ENCODE measurements around the gene CIC.

Gene CIC

DNA sequence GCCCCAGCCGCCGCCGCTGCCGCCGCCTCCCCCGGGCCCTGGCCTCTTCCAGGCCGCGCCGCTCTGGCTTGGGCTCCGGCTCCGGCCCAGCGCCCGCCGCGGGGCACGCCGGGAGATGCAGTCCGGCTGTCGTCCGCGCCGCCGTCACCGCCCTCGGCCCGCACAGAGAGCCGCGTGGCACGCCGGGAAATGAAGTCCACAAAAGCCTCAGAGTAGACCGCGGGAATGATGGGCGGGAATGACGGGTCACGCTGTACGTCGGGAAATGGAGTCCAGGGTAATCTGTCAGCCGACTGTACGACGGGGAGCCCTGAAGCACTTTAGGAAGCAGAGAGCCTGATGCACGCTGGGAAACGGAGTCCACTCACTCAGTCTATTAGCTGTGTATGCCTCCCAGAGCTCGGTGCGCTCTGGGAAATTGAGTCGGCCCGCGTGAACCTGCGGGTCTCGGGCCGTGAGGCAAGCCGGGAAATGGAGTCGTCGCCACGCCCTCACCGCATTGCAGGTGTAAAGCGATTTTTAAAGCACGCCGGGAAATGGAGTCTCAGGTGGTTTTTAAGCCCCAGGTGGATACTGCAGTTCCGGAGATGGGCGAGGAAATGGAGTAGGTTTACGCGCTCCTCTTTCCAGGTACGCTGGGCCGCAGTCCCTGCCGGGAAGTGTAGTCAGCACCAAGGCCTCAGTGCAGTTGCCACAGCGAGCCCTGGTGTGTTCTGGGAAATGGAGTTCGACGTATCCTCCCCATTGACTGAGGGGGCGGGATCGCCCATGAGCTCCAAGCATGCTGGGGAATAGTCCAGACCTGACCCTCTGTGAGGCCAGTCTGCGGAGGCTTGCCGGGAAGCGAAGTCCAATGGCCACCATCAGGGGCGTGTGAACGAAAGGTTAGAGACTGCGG, 26.3 kb upstream of the CIC start, which contains the start of gene GSK3A:
TSS of gene GSK3A (minus strand) at position 91 of the 898 bp plus-strand sequence. CDS start 137 bp downstream, outside the sequence.
- peak; percentile 98 for FAIRE-seq
- DNase-seq (ENCODE audit: insufficient read length, low spot score) = peak; percentile 97

DNA sequence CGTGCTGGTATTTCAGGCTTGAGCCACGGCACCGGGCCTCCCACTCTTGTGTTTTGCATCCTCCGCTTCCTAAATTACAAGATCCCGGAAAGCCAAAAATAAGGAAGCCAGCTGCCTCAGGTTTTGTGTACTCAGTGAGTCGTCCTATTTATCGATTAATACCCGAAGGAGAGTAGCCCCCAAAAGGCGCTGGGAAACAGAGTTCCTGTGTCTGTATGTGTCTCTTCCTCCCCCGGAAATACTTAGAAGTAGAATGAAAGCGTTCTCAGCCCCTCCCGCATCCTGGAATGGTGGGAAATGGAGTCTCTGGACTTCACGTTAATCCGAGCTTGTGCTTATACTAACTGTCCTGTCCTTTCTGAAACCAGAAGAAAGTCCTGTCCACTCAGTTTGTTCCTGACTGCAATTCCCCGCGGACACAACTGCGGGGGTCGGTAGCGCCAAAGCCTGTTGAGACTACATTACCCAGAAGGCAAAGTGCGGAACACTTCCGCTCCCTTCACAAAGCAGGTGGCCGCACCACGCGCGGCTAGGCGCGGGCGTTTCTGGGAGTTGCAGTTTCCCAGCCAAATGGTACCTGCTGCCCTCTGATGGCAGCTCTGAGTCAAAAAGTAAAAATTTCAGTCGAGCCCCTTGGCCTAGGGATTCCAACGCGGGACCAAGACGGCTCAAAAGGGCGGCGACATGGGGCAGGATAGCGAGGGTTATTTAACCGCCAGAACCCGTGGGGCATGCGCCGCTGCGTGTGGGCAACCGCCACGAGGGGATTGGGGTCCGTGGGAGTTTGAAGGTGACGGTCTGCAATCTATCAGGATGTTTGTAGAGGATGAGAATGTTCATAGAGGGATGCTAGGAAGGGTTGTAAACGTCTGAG, 24.5 kb upstream of the CIC start:
- FAIRE-seq = peak; percentile 89

DNA sequence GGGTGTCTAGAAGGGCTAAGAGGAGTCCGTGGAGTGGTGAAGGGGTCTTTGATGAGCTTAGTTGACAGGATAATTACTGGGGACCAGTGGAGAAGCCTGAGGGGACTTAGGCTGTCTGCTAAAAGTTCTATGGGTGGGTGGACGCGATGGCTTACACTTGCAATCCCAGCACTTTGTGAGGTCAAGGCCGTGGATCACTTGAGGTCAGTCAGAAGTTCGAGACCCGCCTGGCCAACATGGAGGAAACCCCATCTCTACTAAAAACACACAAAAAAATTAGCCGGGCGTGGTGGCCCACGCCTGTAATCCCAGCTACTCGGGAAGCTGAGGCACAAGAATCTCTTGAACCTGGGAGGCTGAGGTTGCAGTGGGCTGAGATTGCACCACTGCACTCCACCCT, 23.8 kb upstream of the CIC start:
- DNase-seq (ENCODE audit: insufficient read length, low spot score) (no peak), FAIRE-seq (no peak)

More for the DNA sequence above, 24.5 kb upstream of the CIC start:
- DNase-seq (ENCODE audit: insufficient read length, low spot score) = peak; percentile 88

DNA sequence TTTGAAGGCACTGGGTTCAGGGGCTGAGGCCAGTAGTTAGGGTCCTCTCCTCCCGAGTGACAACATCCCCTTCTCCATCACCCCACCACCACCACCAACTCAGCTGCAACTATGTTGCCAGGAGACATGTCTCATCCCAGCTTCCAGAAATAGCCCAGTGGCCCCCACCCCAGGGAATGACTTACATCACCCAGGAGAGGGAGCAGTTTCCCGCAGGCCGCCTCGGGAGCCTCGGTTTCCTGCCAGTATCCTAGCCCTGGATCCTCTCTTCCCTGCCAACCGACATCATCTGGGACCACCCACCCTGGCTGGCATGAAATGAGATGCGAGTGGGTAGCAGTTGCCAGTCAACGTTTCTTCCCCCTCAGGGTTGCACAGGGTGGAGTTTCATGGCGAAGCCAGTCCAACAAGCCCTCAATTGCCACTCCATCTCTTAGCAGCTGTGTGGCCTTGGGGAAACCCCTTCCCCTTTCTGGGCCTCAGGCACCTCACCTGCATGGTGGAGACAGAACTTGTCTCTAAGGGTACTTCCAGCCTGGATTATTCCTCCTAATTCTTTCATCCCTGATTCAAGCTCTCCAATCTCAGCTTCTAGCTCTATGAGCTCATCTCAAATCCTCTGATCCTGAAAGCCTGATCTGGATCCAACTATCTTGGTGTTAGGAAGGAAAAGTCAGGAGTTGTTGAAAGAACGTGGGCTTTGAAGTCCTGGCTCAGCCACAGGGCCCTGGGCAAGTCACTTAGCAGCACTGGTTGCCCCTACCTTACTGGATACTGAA, 22.7 kb upstream of the CIC start:
- peak; percentile 57 for FAIRE-seq
- peak; percentile 58 for DNase-seq (ENCODE audit: insufficient read length, low spot score)

DNA sequence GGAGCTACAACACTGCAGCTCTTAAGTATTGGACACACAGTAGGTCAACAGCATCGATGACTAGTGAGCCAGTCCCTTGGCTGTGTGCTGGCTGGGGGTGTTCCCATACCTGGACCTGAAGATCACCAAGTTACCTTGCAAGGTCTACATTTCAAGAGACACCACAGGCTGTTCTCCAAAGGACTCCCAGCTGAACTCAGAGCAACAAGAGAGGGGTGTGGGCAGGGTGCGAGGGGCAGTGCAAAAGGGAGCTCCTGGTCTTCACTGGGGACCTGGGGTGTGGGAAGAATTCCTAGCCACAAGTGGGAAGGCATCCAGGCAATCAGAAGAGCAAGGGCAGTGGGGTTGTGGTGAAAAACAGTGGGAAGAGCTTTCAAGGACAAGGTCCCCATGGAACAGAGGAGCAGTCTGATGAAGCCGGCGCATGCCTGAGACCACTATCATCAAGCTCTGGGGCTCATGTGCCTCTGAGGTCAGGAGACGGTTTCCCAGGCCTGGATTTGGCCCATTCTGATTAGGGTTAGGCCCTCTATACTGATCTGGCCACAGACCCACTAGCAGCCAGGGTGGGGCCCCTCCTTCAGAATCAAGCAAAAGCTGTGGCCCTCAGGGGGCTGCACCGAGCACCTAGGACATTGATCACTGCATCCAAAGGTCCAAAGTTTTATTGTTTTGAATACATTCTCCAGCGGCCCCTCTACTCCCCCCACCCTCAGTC, 22.0 kb upstream of the CIC start:
- FAIRE-seq = no peak

DNA sequence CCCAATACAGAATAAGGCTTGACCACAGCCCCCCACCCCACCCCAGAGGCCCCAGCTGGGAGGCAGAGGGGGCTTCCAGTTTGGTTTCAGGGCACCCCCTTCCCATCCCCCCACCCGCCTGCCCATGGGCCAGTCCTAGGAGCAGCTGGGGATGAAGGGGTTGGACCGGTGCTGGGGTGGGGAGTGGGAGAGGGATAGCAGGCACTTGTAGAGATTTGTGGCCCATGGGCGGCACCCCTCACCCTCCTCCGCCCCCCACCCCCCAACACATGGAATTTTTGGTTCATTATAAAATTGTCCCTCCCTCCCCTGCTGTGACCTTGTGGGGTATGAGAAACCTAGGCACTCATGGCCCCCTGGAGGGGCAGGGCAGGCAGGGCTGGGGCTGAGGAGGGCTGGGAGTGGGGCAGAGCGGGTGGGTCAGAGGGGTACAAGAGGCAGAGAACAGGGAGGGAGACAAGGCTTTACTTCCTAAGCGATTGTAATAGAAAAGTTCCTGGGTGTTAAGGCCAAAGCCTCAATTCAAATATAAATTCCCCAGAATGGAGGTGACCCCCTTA, 21.3 kb upstream of the CIC start:
- no peak for DNase-seq (ENCODE audit: insufficient read length, low spot score)
- FAIRE-seq = no peak

More for the DNA sequence above, 22.0 kb upstream of the CIC start:
- no peak for DNase-seq (ENCODE audit: insufficient read length, low spot score)

DNA sequence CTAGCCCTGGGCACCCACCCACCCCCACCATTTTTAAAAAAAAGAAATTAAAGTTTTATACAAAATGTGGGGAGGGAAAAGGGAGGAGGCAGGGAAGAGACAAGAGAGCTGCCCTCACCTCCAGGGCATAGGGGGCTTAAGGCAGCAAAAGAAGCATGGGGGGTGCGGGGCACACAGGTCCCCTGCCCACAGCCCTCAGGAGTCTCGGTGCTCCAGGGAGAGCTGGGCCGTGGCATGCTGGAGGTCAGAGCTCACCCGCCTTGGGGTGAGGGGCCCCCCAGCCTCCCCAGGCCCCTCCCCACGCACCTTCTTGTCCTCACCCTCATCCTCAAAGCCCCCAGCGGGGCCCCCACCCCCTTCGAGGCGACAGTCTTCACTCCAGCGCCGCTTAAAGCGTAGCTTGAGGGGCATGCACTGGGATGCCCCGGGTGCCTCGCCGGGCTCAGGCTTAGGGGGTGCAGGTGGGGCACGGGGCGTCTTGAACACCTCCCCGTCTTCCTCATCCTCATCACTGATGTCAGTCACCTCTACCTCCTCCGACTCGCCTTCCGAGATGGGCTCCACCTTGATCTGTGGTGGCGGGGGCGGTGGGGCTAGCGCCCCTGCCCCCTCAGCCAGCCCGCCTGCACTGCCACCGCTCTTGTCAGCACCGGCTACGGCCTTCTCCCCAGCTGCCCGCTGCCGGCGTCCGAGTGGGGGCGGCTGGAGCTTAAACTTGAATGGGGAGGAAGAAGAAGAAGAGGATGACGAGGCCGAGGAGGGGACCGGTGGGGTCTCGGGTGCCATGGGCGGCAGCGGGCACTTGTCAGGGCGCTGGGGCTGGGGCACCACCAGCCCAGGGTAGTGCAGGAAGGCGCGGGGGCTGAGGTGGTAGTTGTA, 20.5 kb upstream of the CIC start:
- no peak for FAIRE-seq
- no peak for DNase-seq (ENCODE audit: insufficient read length, low spot score)

DNA sequence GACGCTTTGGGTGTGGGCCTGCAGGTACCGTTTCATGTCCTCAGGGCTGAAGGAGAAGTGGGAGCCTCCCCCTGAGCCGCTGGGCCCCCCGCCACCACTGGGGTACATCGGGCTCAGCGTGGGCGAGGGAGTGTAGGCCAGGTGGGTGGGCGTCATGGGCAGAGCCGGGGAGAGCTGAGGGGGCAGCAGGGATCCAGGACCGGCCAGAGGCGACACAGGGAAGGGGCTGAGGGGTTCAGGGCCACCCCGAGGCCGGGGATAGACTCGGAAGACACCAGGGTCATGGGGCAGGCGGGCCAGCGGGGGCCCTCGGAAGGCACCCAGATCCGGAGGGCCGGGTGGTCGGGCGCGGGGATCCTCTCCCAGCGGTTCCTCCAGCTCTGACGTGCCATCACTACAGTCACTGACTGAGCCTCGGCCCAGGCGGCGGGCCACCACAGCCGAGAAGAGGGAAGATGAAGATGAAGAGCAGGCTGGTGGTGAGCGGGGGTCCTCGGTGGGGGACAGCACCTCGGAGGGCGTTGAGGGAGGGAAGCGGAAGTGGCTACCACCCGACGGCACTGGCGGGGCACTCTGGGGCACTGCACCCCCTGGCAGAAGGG, 19.8 kb upstream of the CIC start:
- FAIRE-seq (no peak), DNase-seq (ENCODE audit: insufficient read length, low spot score) (no peak)

DNA sequence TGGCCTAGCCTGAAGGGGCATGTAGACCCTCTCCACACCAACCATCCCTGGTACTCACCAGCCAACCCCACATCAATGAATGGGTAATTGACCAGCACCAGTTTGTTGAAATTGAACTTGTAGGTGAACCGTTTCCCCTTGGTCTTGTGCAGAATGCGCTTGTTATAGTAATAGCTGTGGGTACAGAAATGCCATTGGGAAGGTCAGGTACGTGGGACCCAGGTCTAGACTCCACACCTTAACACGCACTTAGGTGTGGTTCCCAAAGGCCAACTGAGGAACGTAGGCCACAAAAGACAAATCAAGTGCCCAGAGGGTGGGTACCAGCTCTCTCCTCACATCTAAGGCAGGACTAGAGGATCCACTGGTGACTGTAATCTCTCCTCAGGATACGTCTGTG, 19.3 kb upstream of the CIC start:
- no peak for DNase-seq (ENCODE audit: insufficient read length, low spot score)
- FAIRE-seq = no peak

DNA sequence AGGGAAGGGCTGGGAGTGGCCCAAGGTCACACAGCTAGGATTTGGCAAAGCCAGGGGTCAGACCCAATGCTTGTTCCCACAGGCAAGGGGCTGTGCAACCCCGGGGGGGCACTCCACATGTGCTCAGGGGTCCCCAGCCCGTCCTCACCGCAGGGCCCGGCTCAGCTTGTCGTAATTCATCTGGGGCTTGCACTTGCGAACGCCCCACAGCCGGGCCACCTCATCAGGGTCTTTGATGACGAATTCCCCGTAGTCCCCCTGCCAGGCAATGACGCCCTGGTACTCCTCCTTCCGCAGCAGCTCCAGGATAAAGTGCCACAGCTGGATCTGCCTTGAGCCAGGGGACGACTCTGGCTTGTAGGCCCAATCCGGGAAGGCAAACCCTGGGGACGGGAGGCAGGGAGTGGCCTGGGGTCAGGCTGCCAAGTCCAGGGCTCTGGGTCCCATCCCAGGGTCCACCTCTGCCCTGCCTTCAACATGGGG, 18.8 kb upstream of the CIC start:
- no peak for DNase-seq (ENCODE audit: insufficient read length, low spot score)
- no peak for FAIRE-seq

DNA sequence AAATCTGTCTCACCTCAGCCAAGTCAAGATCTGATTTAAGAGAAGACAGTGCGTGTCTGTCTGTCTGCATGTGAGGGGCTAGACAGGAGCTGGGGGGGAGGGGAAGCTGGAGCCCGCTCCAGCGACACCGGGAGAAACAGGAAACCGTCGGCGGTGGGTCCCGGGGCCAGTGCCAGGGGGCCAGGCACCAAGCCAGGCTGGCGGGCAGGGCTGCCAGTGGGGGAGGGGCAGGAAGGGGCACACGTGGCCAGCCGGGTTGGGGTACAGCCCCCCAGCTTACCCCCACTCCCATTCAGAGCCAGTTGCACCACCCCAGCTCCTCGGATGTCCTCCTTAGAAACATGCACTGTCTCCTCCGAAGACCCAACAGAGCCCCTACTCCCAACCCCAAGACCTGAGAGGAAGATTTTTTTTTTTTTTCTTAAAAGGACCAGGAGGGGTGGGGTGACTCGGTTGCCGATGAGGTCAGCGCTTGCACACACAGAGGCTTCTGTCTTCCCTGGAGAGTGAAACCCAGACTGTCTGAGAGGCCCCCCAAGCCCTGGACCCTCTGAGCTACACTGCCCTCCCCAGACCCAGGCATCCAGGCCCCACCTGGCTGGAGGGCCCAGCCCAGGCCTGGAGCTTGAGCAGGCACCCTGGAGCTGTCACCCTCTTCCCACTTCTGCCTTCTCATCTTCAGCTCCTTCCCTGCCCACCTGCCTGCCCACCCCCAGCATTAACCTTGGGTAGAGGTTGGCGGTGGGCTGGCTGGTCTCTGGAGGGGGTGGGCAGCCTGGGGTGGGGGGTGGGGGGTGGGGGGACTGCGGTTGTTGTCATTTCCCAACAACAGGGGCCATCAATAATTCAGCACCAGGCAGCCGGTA, 18.2 kb upstream of the CIC start:
- FAIRE-seq (no peak), DNase-seq (ENCODE audit: insufficient read length, low spot score) (no peak)

DNA sequence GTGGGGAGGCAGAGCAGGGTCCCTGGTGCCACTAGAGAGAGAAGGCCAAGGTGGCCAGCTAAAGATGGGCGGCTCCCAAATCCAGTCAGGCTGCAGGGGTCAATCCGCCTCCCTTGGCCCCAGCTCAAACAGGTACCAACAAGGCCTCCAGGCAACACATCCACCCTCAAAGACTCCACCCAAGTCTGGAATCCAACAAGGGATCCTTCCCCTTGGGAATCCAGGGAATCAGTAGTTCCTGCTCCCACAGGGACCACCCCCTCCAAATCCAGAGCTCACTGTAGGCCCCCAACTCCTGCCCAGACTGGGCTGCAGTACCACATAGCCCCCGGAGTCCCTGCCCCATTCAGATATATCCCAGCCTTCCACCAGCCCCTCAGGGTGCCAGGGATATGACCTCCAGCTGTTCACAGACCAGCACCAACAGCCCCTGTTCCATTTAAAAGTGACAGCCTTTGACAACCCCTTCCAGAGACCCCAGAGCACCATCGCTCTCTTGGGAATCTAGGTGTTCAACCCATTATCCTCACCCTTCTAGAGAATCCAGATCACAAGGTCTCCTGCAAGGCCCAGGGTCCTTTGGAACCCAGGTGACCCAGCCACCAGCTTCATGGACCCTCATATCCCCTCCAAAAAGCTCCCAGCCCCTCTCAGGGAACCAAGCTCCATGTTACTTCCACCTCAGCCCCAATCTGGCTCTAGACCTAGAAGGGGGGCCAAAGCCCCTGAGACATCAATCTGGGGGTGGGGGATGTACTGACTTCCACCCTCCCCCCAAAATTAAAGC, 17.3 kb upstream of the CIC start:
- FAIRE-seq (no peak), DNase-seq (ENCODE audit: insufficient read length, low spot score) (no peak)

DNA sequence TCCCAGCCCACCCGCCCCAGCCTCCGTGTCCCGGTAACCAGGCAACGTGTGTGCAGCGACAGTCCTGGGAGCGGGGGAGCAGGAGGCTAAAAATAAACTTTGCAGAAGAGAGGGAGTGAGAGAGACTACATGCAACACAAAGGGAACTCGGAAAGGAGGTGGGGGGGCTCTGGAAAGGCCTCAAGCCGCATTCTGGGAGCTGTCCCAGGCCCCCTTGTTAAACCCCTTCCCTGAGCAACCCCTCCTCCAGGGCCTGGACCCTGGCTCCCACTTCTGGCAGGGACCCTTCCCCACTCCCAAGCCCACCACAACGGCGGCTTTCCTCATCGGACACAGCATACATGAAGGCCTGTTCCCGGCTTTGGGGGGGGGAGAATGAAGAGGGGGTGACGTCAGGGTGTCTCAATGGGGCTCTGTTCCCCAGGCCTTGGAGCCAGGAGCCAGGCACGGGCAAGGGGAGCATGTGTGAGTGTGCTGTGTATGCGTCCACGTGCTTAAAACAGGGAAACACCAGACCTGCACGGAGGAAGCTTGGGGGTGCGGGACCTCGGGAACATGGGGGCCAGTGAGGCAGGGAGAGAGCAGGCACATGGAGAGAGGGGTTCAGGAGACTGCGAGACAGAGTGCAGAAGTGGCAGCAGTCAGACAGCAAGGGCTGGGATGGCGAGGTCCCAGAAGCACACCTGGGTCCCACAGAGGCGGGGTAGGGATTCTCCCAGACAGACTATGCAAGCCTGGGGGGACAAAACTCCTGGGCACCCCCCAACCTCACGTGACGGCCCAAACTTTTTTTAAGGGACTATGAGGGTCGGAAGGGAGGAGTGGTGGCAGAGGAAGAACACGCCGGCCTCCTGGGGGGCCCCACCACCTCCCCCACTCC, 16.4 kb upstream of the CIC start:
- no peak for FAIRE-seq
- no peak for DNase-seq (ENCODE audit: insufficient read length, low spot score)

DNA sequence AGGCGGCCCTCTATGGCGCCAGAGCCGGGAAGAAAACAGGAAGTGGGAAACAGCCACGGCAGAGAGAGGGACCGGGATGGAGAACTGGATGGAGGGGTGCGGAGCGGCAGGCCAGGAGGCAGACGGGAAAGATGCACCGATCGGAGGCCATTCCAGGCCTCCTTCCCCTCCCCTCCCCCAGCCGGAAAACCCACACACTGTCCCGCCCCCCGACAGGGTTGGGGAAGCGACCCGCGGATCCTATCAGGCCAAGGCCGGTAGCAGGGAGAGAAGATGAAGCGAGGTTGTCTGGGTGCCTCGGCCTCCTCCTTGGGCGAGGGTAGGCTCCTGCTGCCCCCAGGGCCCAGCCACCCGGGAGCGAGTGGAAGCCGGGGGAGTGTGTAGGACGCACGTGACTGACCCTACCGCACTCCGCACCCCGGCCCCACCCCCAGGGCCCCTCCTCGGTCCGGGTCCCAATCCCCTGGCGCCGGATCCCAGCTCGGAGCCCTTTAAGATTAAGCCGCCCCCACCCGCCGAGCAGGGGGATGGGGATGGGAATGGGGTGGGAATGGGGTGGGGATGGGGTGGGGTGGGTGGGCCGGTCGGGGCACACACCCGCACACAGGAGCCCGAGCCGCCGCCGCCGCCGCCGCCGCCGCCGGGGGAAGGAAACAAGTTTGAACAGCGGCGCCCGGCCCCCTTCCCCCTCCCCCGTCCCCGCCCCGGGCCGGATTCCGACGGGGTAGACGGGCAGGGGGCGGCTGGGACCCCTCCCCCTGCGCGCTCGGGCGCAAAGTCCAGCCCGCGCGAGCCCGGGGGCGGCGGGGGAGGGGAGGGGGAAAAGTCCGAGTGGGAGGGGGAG, 15.6 kb upstream of the CIC start:
- DNase-seq (ENCODE audit: insufficient read length, low spot score) (peak; percentile 53), FAIRE-seq (peak; percentile 60)
